Anterior cingulate cortex (tissue), 58 donors: ENCODE measurements around the gene MGAT4D.
"Not testable (repeated sequence)": the region's sequence is repeated elsewhere in the genome, so short reads cannot be mapped to it uniquely, and the experiment has no call there.

Experiments used
- DNase-seq, 58 donors: peaks; one replicate each; lab custom pipeline; 2025; lab: John Stamatoyannopoulos, UW

The MGAT4D gene

GRCh38 chr4:140497747-140498636 lies at the start of gene MGAT4D:
Gene MGAT4D, minus strand, starts transcription at chr4:140498293. Its CDS starts 71 bp downstream, at chr4:140498222.
- DNase-seq: no peak

- no peak for DNase-seq
Measured at GRCh38 chr4:140533951-140534480, 35.9 kb upstream of the MGAT4D start.

GRCh38 chr4:140529434-140529833 lies 31.3 kb upstream of the MGAT4D start:
- DNase-seq: no peak

GRCh38 chr4:140523857-140524742 lies 26.0 kb upstream of the MGAT4D start, which contains the start of gene ELMOD2:
Gene ELMOD2, plus strand, starts transcription at chr4:140524168. Its CDS starts 1,261 bp downstream, at chr4:140525429.
- DNase-seq: peak; percentile 59 to 99 (median 96)

GRCh38 chr4:140523370-140523856 lies 25.3 kb upstream of the MGAT4D start:
- no peak for DNase-seq

GRCh38 chr4:140515423-140515822 lies 17.3 kb upstream of the MGAT4D start:
- DNase-seq: no peak

- not testable (repeated sequence) for DNase-seq
Measured at GRCh38 chr4:140513765-140514164, 15.7 kb upstream of the MGAT4D start.

GRCh38 chr4:140504261-140504660 lies 6.2 kb upstream of the MGAT4D start:
- DNase-seq: no peak

GRCh38 chr4:140499391-140499790 lies 1.3 kb upstream of the MGAT4D start:
- DNase-seq: no peak

GRCh38 chr4:140497405-140497746 lies 717 bp downstream of the MGAT4D start:
- DNase-seq: no peak

- no peak for DNase-seq
Measured at GRCh38 chr4:140485939-140486338, 12.2 kb downstream of the MGAT4D start.

GRCh38 chr4:140483445-140483844 lies 14.6 kb downstream of the MGAT4D start:
- no peak for DNase-seq

GRCh38 chr4:140472156-140472555 lies 25.9 kb downstream of the MGAT4D start:
- DNase-seq: no peak

- DNase-seq: peak in 1 of 58 donors; percentile 1
Measured at GRCh38 chr4:140469791-140470733, 28.0 kb downstream of the MGAT4D start.

GRCh38 chr4:140466146-140466545 lies 31.9 kb downstream of the MGAT4D start:
- DNase-seq: no peak

GRCh38 chr4:140463614-140464013 lies 34.5 kb downstream of the MGAT4D start:
- no peak for DNase-seq

GRCh38 chr4:140463182-140463581 lies 34.9 kb downstream of the MGAT4D start:
- no peak for DNase-seq

- no peak for DNase-seq
Measured at GRCh38 chr4:140450352-140450751, 47.7 kb downstream of the MGAT4D start.

GRCh38 chr4:140448830-140449229 lies 49.3 kb downstream of the MGAT4D start:
- no peak for DNase-seq

- DNase-seq: no peak
Measured at GRCh38 chr4:140448162-140448561, 49.9 kb downstream of the MGAT4D start.
